SK-N-SH (cell line): Measurements from ENCODE around the gene SLFNL1. TPM values are rescaled to one million over a fixed set of nuclear protein-coding genes. Genes with fewer than 3 reads are reported as not detected.

Experiments used
- CTCF ChIA-PET: fragments of 300-600, 350-600 bp; formaldehyde crosslinking; extraction: SDS; loops from one replicate; lab custom pipeline; 2021; lab: Yijun Ruan, JAX
- POLR2A ChIA-PET: fragments of 350-600 bp; sonication (Branson Sonifier 250); formaldehyde crosslinking; extraction: SDS; loops from one replicate; lab custom pipeline; 2020; ENCODE audit warnings: antibody characterized with exemption, inconsistent platforms; lab: Yijun Ruan, JAX
- DNase-seq: peaks from one replicate; pipeline ENCODE4 v3.0.0; 2012
- H2AFZ ChIP-seq: fragments of 200-600 bp; sonication (generic); 2 replicates; pipeline ENCODE4 v1.8.1; 2016; ENCODE audit warnings: antibody characterized with exemption, mild to moderate bottlenecking, low read depth
- H3F3A ChIP-seq: fragments of 200-600 bp; sonication (generic); replicated peaks from 2 replicates; pipeline ENCODE3; 2016; ENCODE audit warnings: antibody characterized with exemption, mild to moderate bottlenecking; ENCODE audit not compliant: insufficient read depth
- H3K27ac ChIP-seq, 2 experiments: fragments of 200-500 bp in 1 of 2; fragments of 200-600 bp in 1 of 2; sonication (Bioruptor generic) in 1 of 2; sonication (generic), shearing (Covaris generic) in 1 of 2; 2 replicates each; pipeline versions ENCODE4 v1.5.1 to v1.6.1; 2014 to 2016; ENCODE audit warnings: low read depth in 2 of 2, inconsistent platforms in 1 of 2, low read length in 1 of 2, mild to moderate bottlenecking in 1 of 2, mixed read lengths in 1 of 2
- H3K27me3 ChIP-seq: fragments of 200-600 bp; sonication (generic), shearing (Covaris generic); 2 replicates; pipeline ENCODE4 v1.6.1; 2016; ENCODE audit warnings: mixed run types; ENCODE audit not compliant: insufficient read depth
- H3K36me3 ChIP-seq, 2 experiments: fragments of 200-500 bp in 1 of 2; fragments of 200-600 bp in 1 of 2; sonication (Bioruptor generic) in 1 of 2; sonication (generic) in 1 of 2; replicated peaks in 1 of 2; 2 replicates each; pipeline versions ENCODE3 to v1.5.1; 2014 to 2016; ENCODE audit warnings: low read length in 1 of 2, mild to moderate bottlenecking in 1 of 2; ENCODE audit not compliant: insufficient read depth in 2 of 2, control insufficient read depth in 1 of 2
- H3K4me1 ChIP-seq, 2 experiments: fragments of 200-500 bp in 1 of 2; fragments of 200-600 bp in 1 of 2; sonication (Bioruptor generic) in 1 of 2; sonication (generic), shearing (Covaris generic) in 1 of 2; 2 replicates each; pipeline versions ENCODE4 v1.5.1 to v1.6.1; 2014 to 2016; ENCODE audit warnings: low read depth in 1 of 2, low read length in 1 of 2, mixed run types in 1 of 2; ENCODE audit not compliant: insufficient read depth in 2 of 2, control insufficient read depth in 1 of 2
- H3K4me2 ChIP-seq: fragments of 200-600 bp; sonication (generic), shearing (Covaris generic); 2 replicates; pipeline ENCODE4 v1.6.1; 2017; ENCODE audit warnings: mixed run types
- H3K4me3 ChIP-seq, 2 experiments: fragments of 200-500 bp in 1 of 2; fragments of 200-600 bp in 1 of 2; sonication (Bioruptor generic) in 1 of 2; sonication (generic), shearing (Covaris generic) in 1 of 2; 2 replicates each; pipeline versions ENCODE4 v1.5.1 to v1.8.1; 2014 to 2016; ENCODE audit warnings: low read depth in 2 of 2, inconsistent platforms in 1 of 2, low read length in 1 of 2, mild to moderate bottlenecking in 1 of 2, mixed read lengths in 1 of 2, moderate library complexity in 1 of 2
- H3K79me2 ChIP-seq: fragments of 200-600 bp; sonication (generic); 2 replicates; pipeline ENCODE4 v1.8.1; 2017; ENCODE audit warnings: mild to moderate bottlenecking; ENCODE audit not compliant: insufficient read depth
- H3K9ac ChIP-seq: fragments of 200-600 bp; sonication (generic); 2 replicates; pipeline ENCODE4 v1.6.1; 2017; ENCODE audit warnings: mixed run types
- H3K9me2 ChIP-seq: fragments of 200-600 bp; sonication (generic); 2 replicates; pipeline ENCODE4 v1.6.1; 2017; ENCODE audit warnings: mixed run types
- H3K9me3 ChIP-seq: fragments of 200-600 bp; sonication (generic); 2 replicates; pipeline ENCODE4 v1.6.1; 2017; ENCODE audit warnings: mixed run types, mild to moderate bottlenecking, moderate library complexity
- H4K20me1 ChIP-seq: fragments of 200-600 bp; sonication (generic); 2 replicates; pipeline ENCODE4 v1.6.1; 2017; ENCODE audit warnings: mild to moderate bottlenecking, mixed run types; ENCODE audit not compliant: insufficient read depth
- CHD2 ChIP-seq: fragments of 150-350 bp; IDR thresholded peaks from 2 replicates; pipeline ENCODE4 v1.6.1; 2018; ENCODE audit warnings: low read length; ENCODE audit not compliant: partially characterized antibody
- CTCF ChIP-seq: fragments of 200-600 bp; sonication (generic); IDR thresholded peaks from 2 replicates; pipeline ENCODE4 v1.6.1; 2017; ENCODE audit warnings: antibody characterized with exemption, mild to moderate bottlenecking, moderate library complexity
- EP300 ChIP-seq, 2 experiments: IDR thresholded peaks; 2 replicates each; pipeline versions ENCODE4 v1.4.0 to v1.6.1; 2012; ENCODE audit warnings: borderline replicate concordance in 1 of 2, low read depth in 1 of 2, low read length in 1 of 2
- FOSL2 ChIP-seq: IDR thresholded peaks from 2 replicates; pipeline ENCODE4 v1.4.0; 2012; ENCODE audit warnings: low read depth, mild to moderate bottlenecking, moderate library complexity, borderline replicate concordance
- FOXJ3 ChIP-seq: sonication (generic); formaldehyde crosslinking; IDR thresholded peaks from 2 replicates; pipeline ENCODE4 v1.5.1; 2020; ENCODE audit warnings: mild to moderate bottlenecking, missing genetic modification reagents
- FOXM1 ChIP-seq: IDR thresholded peaks from 2 replicates; pipeline ENCODE4 v1.4.0; 2012; ENCODE audit warnings: low read depth, mild to moderate bottlenecking
- GABPA ChIP-seq: IDR thresholded peaks from 2 replicates; pipeline ENCODE4 v1.4.0; 2012; ENCODE audit warnings: low read depth, mild to moderate bottlenecking
- GATA2 ChIP-seq: sonication (generic); formaldehyde crosslinking; IDR thresholded peaks from 2 replicates; pipeline ENCODE4 v1.5.0; 2020; ENCODE audit warnings: mild to moderate bottlenecking, missing genetic modification reagents
- JUND ChIP-seq: IDR thresholded peaks from 2 replicates; pipeline ENCODE4 v1.4.0; 2012
- MAX ChIP-seq: IDR thresholded peaks from 2 replicates; pipeline ENCODE4 v1.4.0; 2012; ENCODE audit warnings: low read depth
- MEF2A ChIP-seq: IDR thresholded peaks from 2 replicates; pipeline ENCODE4 v1.4.0; 2012; ENCODE audit warnings: low read depth, borderline replicate concordance
- MXI1 ChIP-seq: IDR thresholded peaks from 2 replicates; pipeline ENCODE4 v1.6.1; 2012; ENCODE audit warnings: mild to moderate bottlenecking, low read depth, low read length, improper control_type of control experiment
- NFIC ChIP-seq: IDR thresholded peaks from 2 replicates; pipeline ENCODE4 v1.4.0; 2012; ENCODE audit warnings: borderline replicate concordance
- NRF1 ChIP-seq: IDR thresholded peaks from 2 replicates; pipeline ENCODE4 v1.6.1; 2012; ENCODE audit warnings: low read depth, mild to moderate bottlenecking, low read length
- POLR2AphosphoS5 ChIP-seq: IDR thresholded peaks from 2 replicates; pipeline ENCODE4 v1.6.1; 2012; ENCODE audit warnings: low read depth, low read length
- RCOR1 ChIP-seq: fragments of 150-350 bp; IDR thresholded peaks from 2 replicates; pipeline ENCODE4 v1.6.1; 2017; ENCODE audit warnings: antibody characterized with exemption, low read length
- RFX5 ChIP-seq: IDR thresholded peaks from 2 replicates; pipeline ENCODE4 v1.6.1; 2012; ENCODE audit warnings: mild to moderate bottlenecking, improper control_type of control experiment, low read length
- SMC3 ChIP-seq: IDR thresholded peaks from 2 replicates; pipeline ENCODE4 v1.6.1; 2012; ENCODE audit warnings: low read depth, low read length, improper control_type of control experiment
- TAF1 ChIP-seq: IDR thresholded peaks from 2 replicates; pipeline ENCODE4 v1.6.1; 2012; ENCODE audit warnings: low read depth, mild to moderate bottlenecking, low read length, moderate library complexity, borderline replicate concordance
- TCF12 ChIP-seq: IDR thresholded peaks from 2 replicates; pipeline ENCODE4 v1.4.0; 2012
- TEAD4 ChIP-seq: IDR thresholded peaks from 2 replicates; pipeline ENCODE4 v1.4.0; 2012; ENCODE audit warnings: mild to moderate bottlenecking, borderline replicate concordance; ENCODE audit not compliant: insufficient read depth
- USF2 ChIP-seq: fragments of 150-350 bp; IDR thresholded peaks from 2 replicates; pipeline ENCODE4 v1.6.1; 2017; ENCODE audit warnings: antibody characterized with exemption, low read length, low read depth, borderline replicate concordance
- YY1 ChIP-seq: IDR thresholded peaks from 2 replicates; pipeline ENCODE4 v1.4.0; 2012; ENCODE audit warnings: low read depth, mild to moderate bottlenecking
- ZBTB33 ChIP-seq: IDR thresholded peaks from 2 replicates; pipeline ENCODE4 v1.4.0; 2012; ENCODE audit warnings: low read depth, borderline replicate concordance
- WGBS: methylation state at CpG from one replicate; pipeline ENCODE4 v1.1.6; 2017; ENCODE audit warnings: low lambda C conversion rate; 5-methylcytosine and 5-hydroxymethylcytosine counted together
- polyA plus RNA-seq, 3 experiments: library from polyadenylated mRNA; depleted of rRNA; stranded (reverse); fragments of >200 nt; gene quantifications; 2 replicates each; pipeline ENCODE4 v1.2.3, GENCODE V29; 2012
- TF ChIP-seq, protein P1 (sequence below): fragments of 150-350 bp; IDR thresholded peaks from 2 replicates; pipeline ENCODE4 v1.6.1; 2016; ENCODE audit warnings: mild to moderate bottlenecking, low read depth, low read length
- TF ChIP-seq, protein P2 (sequence below): IDR thresholded peaks from 2 replicates; pipeline ENCODE4; 2012

Gene SLFNL1
- polyA plus RNA-seq, 1 of the 3 experiments (the other 2 are of a cell fraction): 0.26 TPM

- no peaks in the 10 kb centered on the region for H3K27me3 ChIP-seq
- CTCF ChIA-PET: interaction anchor here (1.2 to 3.4 kb wide), 3 partner anchors 25 to 31 kb away, joined by 3 to 16 read pairs (median 4); no protein-coding TSS in a partner anchor
- peaks cover 45% of the 10 kb centered on the region for H3K79me2 ChIP-seq
- H3K27ac ChIP-seq: peak within 1 kb of the TSS; percentile 87 to 94
- peaks cover 34% of the 10 kb centered on the region for H4K20me1 ChIP-seq
- H3K4me1 ChIP-seq: peaks cover 23 to 33% of the 10 kb centered on the region in 2 experiments
- peak within 1 kb of the TSS; percentile 85 for H2AFZ ChIP-seq
- DNase-seq: peak; percentile 99
- H3K9me2 ChIP-seq: no peaks in the 10 kb centered on the region
- H3K4me2 ChIP-seq: peak within 1 kb of the TSS; percentile 94
- WGBS: 2% methylated on average over 40 of the region's 96 CpGs
- H3K9me3 ChIP-seq: no peaks in the 10 kb centered on the region
- H3K4me3 ChIP-seq: peak within 1 kb of the TSS; percentile 73 to 74
- POLR2A ChIA-PET: interaction anchor here (0.9 to 2.3 kb wide), 6 partner anchors 15 to 288 kb away, joined by 3 to 14 read pairs (median 3); partner anchors contain the start of genes CITED4 and NFYC
- H3K36me3 ChIP-seq: peaks cover 9 to 10% of the 10 kb centered on the region in 2 experiments
- peak within 1 kb of the TSS; percentile 87 for H3K9ac ChIP-seq
- peaks cover 45% of the 10 kb centered on the region for H3F3A ChIP-seq
- TF ChIP-seq NRF1 (peak; percentile 75), FOSL2 (no peak), CTCF (peak; percentile 44), RCOR1 (no peak), YY1 (no peak), EP300 (IDR thresholded peaks at IDR 0.05; ENCODE audit: borderline replicate concordance in 1 of 2, low read depth in 1 of 2, low read length in 1 of 2) (no peak), GABPA (no peak), RFX5 (no peak), TAF1 (peak; percentile 59; the same call in 1 of the 2 replicates), TEAD4 (no peak), FOXM1 (no peak), POLR2AphosphoS5 (peak; percentile 91), SMC3 (no peak), FOXJ3 (CRISPR knock-in tag) (peak; percentile 43; the same call in 1 of the 2 replicates), MXI1 (peak; percentile 80), NFIC (no peak), MEF2A (no peak), USF2 (no peak), ZBTB33 (no peak), CHD2 (peak; percentile 65), GATA2 (no peak), MAX (peak; percentile 71), JUND (no peak), TCF12 (no peak)
- TF ChIP-seq, protein P1, sequence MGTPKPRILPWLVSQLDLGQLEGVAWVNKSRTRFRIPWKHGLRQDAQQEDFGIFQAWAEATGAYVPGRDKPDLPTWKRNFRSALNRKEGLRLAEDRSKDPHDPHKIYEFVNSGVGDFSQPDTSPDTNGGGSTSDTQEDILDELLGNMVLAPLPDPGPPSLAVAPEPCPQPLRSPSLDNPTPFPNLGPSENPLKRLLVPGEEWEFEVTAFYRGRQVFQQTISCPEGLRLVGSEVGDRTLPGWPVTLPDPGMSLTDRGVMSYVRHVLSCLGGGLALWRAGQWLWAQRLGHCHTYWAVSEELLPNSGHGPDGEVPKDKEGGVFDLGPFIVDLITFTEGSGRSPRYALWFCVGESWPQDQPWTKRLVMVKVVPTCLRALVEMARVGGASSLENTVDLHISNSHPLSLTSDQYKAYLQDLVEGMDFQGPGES: peak; percentile 59
- TF ChIP-seq, protein P2, sequence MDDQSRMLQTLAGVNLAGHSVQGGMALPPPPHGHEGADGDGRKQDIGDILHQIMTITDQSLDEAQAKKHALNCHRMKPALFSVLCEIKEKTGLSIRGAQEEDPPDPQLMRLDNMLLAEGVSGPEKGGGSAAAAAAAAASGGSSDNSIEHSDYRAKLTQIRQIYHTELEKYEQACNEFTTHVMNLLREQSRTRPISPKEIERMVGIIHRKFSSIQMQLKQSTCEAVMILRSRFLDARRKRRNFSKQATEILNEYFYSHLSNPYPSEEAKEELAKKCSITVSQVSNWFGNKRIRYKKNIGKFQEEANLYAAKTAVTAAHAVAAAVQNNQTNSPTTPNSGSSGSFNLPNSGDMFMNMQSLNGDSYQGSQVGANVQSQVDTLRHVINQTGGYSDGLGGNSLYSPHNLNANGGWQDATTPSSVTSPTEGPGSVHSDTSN: peak; percentile 99
Observed at GRCh38 chr1:40979241-40980067, 42.1 kb downstream of the SLFNL1 start, which contains the start of gene CTPS1. Gene CTPS1, plus strand, starts transcription at chr1:40979696. Its CDS starts 3,595 bp downstream, at chr1:40983291.
